ENCODE results near the gene MLLT3. TPM values are rescaled to one million over a fixed set of nuclear protein-coding genes. Genes with fewer than 3 reads are reported as not detected.

The MLLT3 gene
- total and polyA plus RNA-seq, 2 experiments from 2014 or later, result 13.7 to 39.2 TPM

GRCh38 chr9:20408513-20408912, 213.8 kb downstream of the MLLT3 start:
- TF ChIP-seq EZH2phosphoT487 (IDR thresholded peaks at IDR 0.05; ENCODE audit: low read depth, severe bottlenecking, unreplicated experiment) (no peak), EZH2 (IDR thresholded peaks at IDR 0.05; ENCODE audit: borderline replicate concordance) (no peak), CTCF (IDR thresholded peaks at IDR 0.05; ENCODE audit: poor library complexity) (no peak)
- Histone ChIP-seq H3K27ac (peak overlapping the region; percentile 37), H4K20me1 (ENCODE audit: insufficient read depth, poor library complexity, severe bottlenecking) (no peaks in the 10 kb centered on the region), H3K27me3 (no peaks in the 10 kb centered on the region), H3K36me3 (replicated peaks; ENCODE audit: insufficient read depth, low read depth) (no peaks in the 10 kb centered on the region), H3K79me2 (peaks cover 21% of the 10 kb centered on the region), H3K4me3 (no peak overlapping the region), H3K9me2 (replicated peaks; ENCODE audit: insufficient read depth) (no peaks in the 10 kb centered on the region), H3K4me1 (ENCODE audit: insufficient read depth) (peaks cover 6% of the 10 kb centered on the region), H2AFZ (no peak overlapping the region), H3K9me3 (ENCODE audit: low read depth) (no peaks in the 10 kb centered on the region), H3K4me2 (peak overlapping the region; percentile 30)
- 32% methylated on average over 4 of the region's 4 CpGs for WGBS (ENCODE audit: low lambda C conversion rate, missing lambda C conversion rate)
- peak; percentile 11 for DNase-seq (ENCODE audit: low spot score)

GRCh38 chr9:20407013-20407412, 215.3 kb downstream of the MLLT3 start:
- Histone ChIP-seq H3K36me3 (replicated peaks; ENCODE audit: insufficient read depth, low read depth) (no peaks in the 10 kb centered on the region), H2AFZ (no peak overlapping the region), H3K9me3 (ENCODE audit: low read depth) (no peaks in the 10 kb centered on the region), H3K4me3 (no peak overlapping the region), H3K4me2 (no peak overlapping the region), H3K79me2 (peaks cover 22% of the 10 kb centered on the region), H3K9me2 (replicated peaks; ENCODE audit: insufficient read depth) (no peaks in the 10 kb centered on the region), H4K20me1 (ENCODE audit: insufficient read depth, poor library complexity, severe bottlenecking) (no peaks in the 10 kb centered on the region), H3K4me1 (ENCODE audit: insufficient read depth) (peaks cover 6% of the 10 kb centered on the region), H3K27me3 (no peaks in the 10 kb centered on the region), H3K27ac (no peak overlapping the region)
- TF ChIP-seq EZH2 (IDR thresholded peaks at IDR 0.05; ENCODE audit: borderline replicate concordance), result no peak
- TF ChIP-seq EZH2phosphoT487 (IDR thresholded peaks at IDR 0.05; ENCODE audit: low read depth, severe bottlenecking, unreplicated experiment), result no peak
- DNase-seq (ENCODE audit: low spot score), result no peak

GRCh38 chr9:20406344-20406743, 216.0 kb downstream of the MLLT3 start:
- no peak for DNase-seq (ENCODE audit: low spot score)
- WGBS (ENCODE audit: low lambda C conversion rate, missing lambda C conversion rate), result 93% methylated on average over 4 of the region's 4 CpGs

GRCh38 chr9:20405616-20406015, 216.7 kb downstream of the MLLT3 start:
- Histone ChIP-seq H3K9me3 (ENCODE audit: low read depth) (no peaks in the 10 kb centered on the region), H3K27me3 (no peaks in the 10 kb centered on the region), H3K36me3 (replicated peaks; ENCODE audit: insufficient read depth, low read depth) (no peaks in the 10 kb centered on the region), H3K4me3 (no peak overlapping the region), H3K4me2 (no peak overlapping the region), H3K79me2 (peaks cover 22% of the 10 kb centered on the region), H3K27ac (no peak overlapping the region), H4K20me1 (ENCODE audit: insufficient read depth, poor library complexity, severe bottlenecking) (no peaks in the 10 kb centered on the region), H3K4me1 (ENCODE audit: insufficient read depth) (peaks cover 6% of the 10 kb centered on the region), H3K9me2 (replicated peaks; ENCODE audit: insufficient read depth) (no peaks in the 10 kb centered on the region), H2AFZ (no peak overlapping the region)
- TF ChIP-seq CTCF (IDR thresholded peaks at IDR 0.05; ENCODE audit: poor library complexity), result no peak
- no peak for TF ChIP-seq EZH2 (IDR thresholded peaks at IDR 0.05; ENCODE audit: borderline replicate concordance)
- TF ChIP-seq EZH2phosphoT487 (IDR thresholded peaks at IDR 0.05; ENCODE audit: low read depth, severe bottlenecking, unreplicated experiment), result no peak
- WGBS (ENCODE audit: low lambda C conversion rate, missing lambda C conversion rate), result 87% methylated on average over 5 of the region's 5 CpGs
- no peak for DNase-seq (ENCODE audit: low spot score)

More at GRCh38 chr9:20406344-20406743, 216.0 kb downstream of the MLLT3 start:
- no peak overlapping the region for H3K27ac ChIP-seq
- no peaks in the 10 kb centered on the region for H3K36me3 ChIP-seq (replicated peaks; ENCODE audit: insufficient read depth, low read depth)
- peaks cover 22% of the 10 kb centered on the region for H3K79me2 ChIP-seq
- H3K4me2 ChIP-seq, result no peak overlapping the region
- no peak for TF ChIP-seq EZH2 (IDR thresholded peaks at IDR 0.05; ENCODE audit: borderline replicate concordance)
- no peak for TF ChIP-seq EZH2phosphoT487 (IDR thresholded peaks at IDR 0.05; ENCODE audit: low read depth, severe bottlenecking, unreplicated experiment)
- TF ChIP-seq CTCF (IDR thresholded peaks at IDR 0.05; ENCODE audit: poor library complexity), result no peak
- H3K4me1 ChIP-seq (ENCODE audit: insufficient read depth), result peaks cover 6% of the 10 kb centered on the region
- no peak overlapping the region for H3K4me3 ChIP-seq
- no peak overlapping the region for H2AFZ ChIP-seq
- no peaks in the 10 kb centered on the region for H3K27me3 ChIP-seq
- no peaks in the 10 kb centered on the region for H3K9me3 ChIP-seq (ENCODE audit: low read depth)
- H4K20me1 ChIP-seq (ENCODE audit: insufficient read depth, poor library complexity, severe bottlenecking), result no peaks in the 10 kb centered on the region
- no peaks in the 10 kb centered on the region for H3K9me2 ChIP-seq (replicated peaks; ENCODE audit: insufficient read depth)
